OCI-LY7 (cell line): ENCODE measurements around the gene IGF1R. TPM values are rescaled to one million over a fixed set of nuclear protein-coding genes. Genes with fewer than 3 reads are reported as not detected.

Experiments
- BruUV-seq: library from RNA; stranded (reverse); fragments of 400-500 nt; replicated peaks from 2 replicates; lab custom pipeline; 2021; lab: Mats Ljungman, UMichigan
- CTCF ChIA-PET: fragments of 300-600 bp; sonication (Branson Sonifier 250); formaldehyde crosslinking; loops from one replicate; lab custom pipeline; 2022; ENCODE audit warnings: antibody characterized with exemption; ENCODE audit not compliant: unreplicated experiment; lab: Charles Lee
- POLR2A ChIA-PET: fragments of 300-600 bp; sonication (Branson Sonifier 250); formaldehyde crosslinking; loops from one replicate; lab custom pipeline; 2022; ENCODE audit warnings: antibody characterized with exemption; lab: Charles Lee
- DNase-seq: peaks from one replicate; pipeline ENCODE4 v3.0.0-alpha.2; 2015; ENCODE audit warnings: low spot score
- H2AFZ ChIP-seq: fragments of 200-600 bp; sonication (generic), shearing (Covaris generic); 2 replicates; pipeline ENCODE4 v1.6.1; 2014; ENCODE audit warnings: mild to moderate bottlenecking, antibody characterized with exemption, low read length, moderate library complexity
- H3K27ac ChIP-seq: fragments of 200-600 bp; sonication (generic); 2 replicates; pipeline ENCODE4 v1.5.1; 2014; ENCODE audit warnings: mixed run types, low read depth, mild to moderate bottlenecking, moderate library complexity, low read length, inconsistent platforms; ENCODE audit not compliant: poor library complexity, severe bottlenecking
- H3K36me3 ChIP-seq: fragments of 200-600 bp; sonication (generic); 2 replicates; pipeline ENCODE4 v1.6.1; 2014; ENCODE audit warnings: mild to moderate bottlenecking, antibody characterized with exemption, low read length, moderate library complexity, mixed read lengths; ENCODE audit not compliant: insufficient read depth
- H3K4me1 ChIP-seq: fragments of 200-600 bp; sonication (generic); 2 replicates; pipeline ENCODE4 v1.5.1; 2014; ENCODE audit warnings: mild to moderate bottlenecking, low read length; ENCODE audit not compliant: insufficient read depth, poor library complexity, severe bottlenecking
- H3K4me2 ChIP-seq: fragments of 200-600 bp; sonication (generic); 2 replicates; pipeline ENCODE4 v1.6.1; 2014; ENCODE audit warnings: mild to moderate bottlenecking, low read length
- H3K4me3 ChIP-seq: fragments of 200-600 bp; sonication (generic); 2 replicates; pipeline ENCODE4 v1.5.1; 2014; ENCODE audit warnings: mild to moderate bottlenecking, low read depth, low read length; ENCODE audit not compliant: poor library complexity, severe bottlenecking
- H3K79me2 ChIP-seq: fragments of 200-600 bp; sonication (generic); 2 replicates; pipeline ENCODE4 v1.6.1; 2016; ENCODE audit warnings: low read depth, mild to moderate bottlenecking, low read length, moderate library complexity, mixed read lengths; ENCODE audit not compliant: insufficient read depth
- H3K9me2 ChIP-seq: fragments of 200-600 bp; sonication (generic); 2 replicates; pipeline ENCODE4 v1.6.1; 2016; ENCODE audit warnings: mild to moderate bottlenecking, low read length, mixed read lengths; ENCODE audit not compliant: insufficient read depth
- H3K9me3 ChIP-seq: fragments of 200-600 bp; sonication (generic); 2 replicates; pipeline ENCODE4 v1.6.1; 2014; ENCODE audit warnings: mild to moderate bottlenecking, mixed run types, low read length, mixed read lengths
- H4K20me1 ChIP-seq: fragments of 200-600 bp; sonication (generic); 2 replicates; pipeline ENCODE4 v1.6.1; 2014; ENCODE audit warnings: mild to moderate bottlenecking, antibody characterized with exemption, low read length, moderate library complexity, mixed read lengths; ENCODE audit not compliant: insufficient read depth
- CTCF ChIP-seq: fragments of 200-600 bp; sonication (generic); conservative IDR thresholded peaks from 2 replicates; pipeline ENCODE4 v1.5.1; 2014; ENCODE audit warnings: mild to moderate bottlenecking, antibody characterized with exemption, low read length, moderate library complexity, mixed read lengths
- EZH2phosphoT487 ChIP-seq: fragments of 200-600 bp; sonication (generic); IDR thresholded peaks from 2 replicates; pipeline ENCODE4 v1.6.1; 2018; ENCODE audit warnings: low read depth, borderline replicate concordance, mild to moderate bottlenecking, mixed run types, antibody characterized with exemption, low read length, moderate library complexity, mixed read lengths
- intact Hi-C: fragments of 100-400 bp; cut with micrococcal nuclease; formaldehyde crosslinking; loops from one replicate; pipeline ENCODE4 v1.10.0; 2022; ENCODE audit not compliant: unreplicated experiment
- total RNA-seq, 2 experiments: library from RNA; depleted of rRNA in 1 of 2; stranded (reverse); fragments of >200 nt in 1 of 2; shearing (Covaris generic) in 1 of 2; gene quantifications; 2 replicates each; pipeline ENCODE4 v1.2.3, GENCODE V29; 2014 to 2022

Gene IGF1R
- total RNA-seq, 2 experiments from 2014 or later, result 26.5 to 29.1 TPM

- Histone ChIP-seq H4K20me1 (peaks cover 7% of the 10 kb centered on the region; the same call in 1 of the 2 replicates), H3K27ac (no peak overlapping the region), H2AFZ (no peak overlapping the region), H3K36me3 (no peaks in the 10 kb centered on the region), H3K4me2 (no peak overlapping the region), H3K4me1 (no peaks in the 10 kb centered on the region), H3K79me2 (no peaks in the 10 kb centered on the region), H3K9me2 (no peaks in the 10 kb centered on the region), H3K9me3 (no peaks in the 10 kb centered on the region), H3K4me3 (no peak overlapping the region)
- BruUV-seq, result no TSS peak
- TF ChIP-seq CTCF (no peak), EZH2phosphoT487 (no peak)
- CTCF ChIA-PET, result no interaction called here
- intact Hi-C loops, result no loop called here
- POLR2A ChIA-PET, result no interaction called here
- DNase-seq, result no peak
Observed at GRCh38 chr15:98787194-98787593, 138.9 kb downstream of the IGF1R start.

- intact Hi-C loops, result no loop called here
- H3K79me2 ChIP-seq, result no peaks in the 10 kb centered on the region
- ChIA-PET CTCF (no interaction called here), POLR2A (interaction anchor here (0.7 kb wide), 1 partner anchor 17 kb away, joined by 3 read pairs; no protein-coding TSS in a partner anchor)
- H4K20me1 ChIP-seq, result peaks cover 12% of the 10 kb centered on the region; the same call in 1 of the 2 replicates
- H3K4me2 ChIP-seq, result no peak overlapping the region
- no peaks in the 10 kb centered on the region for H3K36me3 ChIP-seq
- H2AFZ ChIP-seq, result no peak overlapping the region
- H3K4me3 ChIP-seq, result no peak overlapping the region
- no peaks in the 10 kb centered on the region for H3K4me1 ChIP-seq
- BruUV-seq, result no TSS peak
- no peak for TF ChIP-seq EZH2phosphoT487
- no peak for TF ChIP-seq CTCF
- no peak for DNase-seq
- no peak overlapping the region for H3K27ac ChIP-seq
- no peaks in the 10 kb centered on the region for H3K9me3 ChIP-seq
- H3K9me2 ChIP-seq, result no peaks in the 10 kb centered on the region
Observed at GRCh38 chr15:98787936-98788757, 139.8 kb downstream of the IGF1R start.

GRCh38 chr15:98789020-98789419, 140.7 kb downstream of the IGF1R start:
- POLR2A ChIA-PET, result interaction anchor here (0.7 kb wide), 1 partner anchor 18 kb away, joined by 3 read pairs; no protein-coding TSS in a partner anchor
- no peaks in the 10 kb centered on the region for H3K9me3 ChIP-seq
- H3K4me1 ChIP-seq, result no peaks in the 10 kb centered on the region
- H4K20me1 ChIP-seq, result peaks cover 17% of the 10 kb centered on the region; the same call in 1 of the 2 replicates
- H3K27ac ChIP-seq, result no peak overlapping the region
- no peaks in the 10 kb centered on the region for H3K79me2 ChIP-seq
- H3K9me2 ChIP-seq, result no peaks in the 10 kb centered on the region
- H2AFZ ChIP-seq, result no peak overlapping the region
- intact Hi-C loops, result no loop called here
- no peaks in the 10 kb centered on the region for H3K36me3 ChIP-seq
- no peak for DNase-seq
- no peak overlapping the region for H3K4me2 ChIP-seq
- TF ChIP-seq EZH2phosphoT487 (no peak), CTCF (no peak)
- CTCF ChIA-PET, result no interaction called here
- H3K4me3 ChIP-seq, result no peak overlapping the region
- no TSS peak for BruUV-seq
